ENCODE measurements around the gene CFAP65.

- TF ChIP-seq E2F4 (CRISPR knock-in tag; IDR thresholded peaks at IDR 0.05; ENCODE audit: borderline replicate concordance, low read depth), result no peak
- no peak for TF ChIP-seq FOXP1 (CRISPR knock-in tag; IDR thresholded peaks at IDR 0.05; ENCODE audit: borderline replicate concordance)
- no peak for TF ChIP-seq ATF1 (CRISPR knock-in tag; IDR thresholded peaks at IDR 0.05)
- no peak for TF ChIP-seq ATF2 (CRISPR knock-in tag; IDR thresholded peaks at IDR 0.05; ENCODE audit: borderline replicate concordance, low read depth)
- no peak for TF ChIP-seq MAX (CRISPR knock-in tag; IDR thresholded peaks at IDR 0.05)
- no peak for TF ChIP-seq NR3C1 (CRISPR knock-in tag; conservative IDR thresholded peaks at IDR 0.05; ENCODE audit: low read depth)
- no peak for TF ChIP-seq CTCF (IDR thresholded peaks at IDR 0.05)
- TF ChIP-seq CREM (CRISPR knock-in tag; IDR thresholded peaks at IDR 0.05), result no peak
- no peak for TF ChIP-seq SP1 (CRISPR knock-in tag; conservative IDR thresholded peaks at IDR 0.05)
- no peak for TF ChIP-seq JUN (CRISPR knock-in tag; IDR thresholded peaks at IDR 0.05)
- no peak for TF ChIP-seq STAT6 (CRISPR knock-in tag; conservative IDR thresholded peaks at IDR 0.05; ENCODE audit: low read depth)
- no peak for TF ChIP-seq ZNF232 (CRISPR knock-in tag; IDR thresholded peaks at IDR 0.05)
- no peak for TF ChIP-seq SMAD4 (CRISPR knock-in tag; IDR thresholded peaks at IDR 0.05)
Observed at GRCh38 chr2:219056176-219056895, 15.0 kb upstream of the CFAP65 start.
